Right atrium auricular region (tissue), 2 donors: ENCODE results near the gene LAMC1. TPM values are rescaled to one million over a fixed set of nuclear protein-coding genes. Genes with fewer than 3 reads are reported as not detected.
A peak's percentile ranks its signal among the peaks of the same experiment; 100 is the strongest.

Experiments
- DNase-seq: peaks from one replicate; pipeline ENCODE4 v3.0.0-alpha.2; 2019; ENCODE audit warnings: low spot score
- H3K27ac ChIP-seq, 2 donors: fragments of 200-600 bp; sonication (generic); 1 replicate in 1 of 2; 2 replicates in 1 of 2; pipeline ENCODE4 v1.5.1; 2016 to 2019
- H3K27me3 ChIP-seq, 2 donors: fragments of 200-600 bp; sonication (generic); one replicate each; pipeline versions ENCODE4 v1.5.1 to v1.6.0; 2017 to 2019
- H3K36me3 ChIP-seq: fragments of 200-600 bp; sonication (generic); one replicate; pipeline ENCODE4 v1.5.1; 2016
- H3K4me1 ChIP-seq, 2 donors: fragments of 200-600 bp; sonication (generic); one replicate each; pipeline versions ENCODE4 v1.5.1 to v1.6.0; 2017 to 2019
- H3K4me3 ChIP-seq, 2 donors: fragments of 200-600 bp; sonication (generic); 1 replicate in 1 of 2; 2 replicates in 1 of 2; pipeline ENCODE4 v1.5.1; 2017 to 2019; ENCODE audit warnings: mild to moderate bottlenecking in 1 of 2, moderate library complexity in 1 of 2
- H3K9me3 ChIP-seq, 2 donors: fragments of 200-600 bp; sonication (generic); one replicate each; pipeline ENCODE4 v1.5.1; 2019
- CTCF ChIP-seq, 2 donors: fragments of 200-600 bp; sonication (generic); IDR thresholded peaks; one replicate each; pipeline ENCODE4 v1.5.1; 2019; ENCODE audit warnings: antibody characterized with exemption in 2 of 2
- total RNA-seq, 2 donors: library from RNA; depleted of rRNA; stranded (reverse); fragments of >200 nt; gene quantifications; one replicate each; pipeline ENCODE4 v1.1.0, GENCODE V29; 2016

Gene LAMC1
- total RNA-seq, 2 donors from 2014 or later = 154 to 159 TPM

DNA sequence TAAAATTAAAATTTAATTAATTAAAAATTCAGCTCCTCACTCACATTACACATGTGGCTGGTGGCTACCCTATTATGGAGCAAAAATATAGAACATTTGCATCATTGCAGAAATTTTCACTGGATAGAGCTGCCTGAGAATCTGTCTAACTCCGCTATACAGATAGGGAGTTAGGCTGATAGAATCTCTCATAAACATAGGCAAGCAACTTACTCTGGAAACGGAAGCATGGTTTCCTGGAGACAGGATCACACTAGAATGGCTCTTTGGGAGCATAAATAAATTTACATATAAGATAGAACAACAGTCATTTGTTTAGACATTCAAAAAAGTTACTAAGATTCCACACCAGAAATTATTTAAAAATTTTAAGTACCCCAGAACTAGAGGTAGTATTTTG lies 150.6 kb downstream of the LAMC1 start:
- no peak for TF ChIP-seq CTCF (IDR thresholded peaks at IDR 0.05)
- Histone ChIP-seq H3K36me3 (no peaks in the 10 kb centered on the region), H3K4me1 (peaks cover 0 to 8% of the 10 kb centered on the region in 2 donors), H3K27ac (no peak overlapping the region), H3K4me3 (no peak overlapping the region), H3K27me3 (no peaks in the 10 kb centered on the region), H3K9me3 (no peaks in the 10 kb centered on the region)
- no peak for DNase-seq

- H3K27me3 ChIP-seq = no peaks in the 10 kb centered on the region
- H3K4me1 ChIP-seq = peaks cover 0 to 24% of the 10 kb centered on the region in 2 donors
- TF ChIP-seq CTCF (IDR thresholded peaks at IDR 0.05) = no peak
- no peak overlapping the region for H3K27ac ChIP-seq
- H3K9me3 ChIP-seq = no peaks in the 10 kb centered on the region
- DNase-seq = no peak
- no peaks in the 10 kb centered on the region for H3K36me3 ChIP-seq
- H3K4me3 ChIP-seq = no peak overlapping the region
Observed at GRCh38 chr1:183175631-183176030, 152.4 kb downstream of the LAMC1 start.

GRCh38 chr1:183178545-183178944 lies 155.3 kb downstream of the LAMC1 start:
- H3K27me3 ChIP-seq = no peaks in the 10 kb centered on the region
- no peaks in the 10 kb centered on the region for H3K36me3 ChIP-seq
- no peak for TF ChIP-seq CTCF (IDR thresholded peaks at IDR 0.05)
- H3K27ac ChIP-seq = peak overlapping the region in 1 of 2 donors; percentile 87
- no peak for DNase-seq
- H3K9me3 ChIP-seq = no peaks in the 10 kb centered on the region
- peaks cover 0 to 34% of the 10 kb centered on the region in 2 donors for H3K4me1 ChIP-seq
- H3K4me3 ChIP-seq = no peak overlapping the region

DNA sequence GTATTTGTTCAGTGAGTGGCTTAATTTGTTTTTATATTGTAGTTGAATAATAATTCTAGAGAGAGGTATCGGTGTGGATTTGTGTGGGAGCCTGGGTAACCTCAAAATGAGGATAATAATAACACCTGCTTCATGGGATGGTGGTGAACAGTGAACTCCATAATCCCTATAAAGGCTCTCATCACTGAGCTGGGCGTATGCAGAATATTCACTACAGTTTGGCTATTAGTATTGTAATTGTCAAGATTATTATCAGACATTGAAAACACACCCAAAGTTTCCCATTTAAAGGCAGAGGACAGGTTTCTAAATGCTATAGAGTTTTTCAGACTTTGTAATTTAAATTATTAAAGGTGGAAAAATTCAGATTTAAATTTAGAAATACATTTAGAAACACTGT lies 155.8 kb downstream of the LAMC1 start:
- TF ChIP-seq CTCF (IDR thresholded peaks at IDR 0.05) = no peak
- H3K36me3 ChIP-seq = no peaks in the 10 kb centered on the region
- no peak for DNase-seq

GRCh38 chr1:183180218-183180617 lies 157.0 kb downstream of the LAMC1 start:
- Histone ChIP-seq H3K4me1 (peaks cover 0 to 34% of the 10 kb centered on the region in 2 donors), H3K4me3 (no peak overlapping the region), H3K27me3 (no peaks in the 10 kb centered on the region), H3K36me3 (no peaks in the 10 kb centered on the region), H3K9me3 (no peaks in the 10 kb centered on the region), H3K27ac (peak overlapping the region; percentile 72 to 87)
- no peak for TF ChIP-seq CTCF (IDR thresholded peaks at IDR 0.05)
- no peak for DNase-seq

More for the DNA sequence above, 155.8 kb downstream of the LAMC1 start:
- H3K4me3 ChIP-seq = no peak overlapping the region
- H3K9me3 ChIP-seq = no peaks in the 10 kb centered on the region
- H3K4me1 ChIP-seq = peaks cover 0 to 34% of the 10 kb centered on the region in 2 donors
- no peaks in the 10 kb centered on the region for H3K27me3 ChIP-seq
- H3K27ac ChIP-seq = peak overlapping the region; percentile 72 to 87

DNA sequence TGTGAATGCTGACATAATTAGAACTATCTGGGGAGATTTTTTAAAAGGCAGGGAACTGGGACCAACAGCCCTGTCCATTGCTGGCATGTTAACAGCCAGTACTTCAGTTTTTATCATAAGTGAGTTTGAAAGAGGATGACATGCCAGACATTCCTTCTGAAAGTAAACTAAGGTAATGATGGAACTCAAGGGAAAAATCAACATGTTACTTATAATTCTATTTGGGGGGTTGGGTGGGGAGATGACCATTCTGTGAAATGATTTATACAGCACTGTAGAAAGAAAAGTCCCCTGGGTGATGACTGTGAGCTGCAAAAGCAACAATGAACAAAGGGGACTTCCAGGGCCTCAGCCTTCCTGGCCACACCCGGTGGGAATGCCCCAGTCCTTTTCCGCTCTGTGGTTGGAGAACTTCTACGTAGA lies 157.4 kb downstream of the LAMC1 start:
- H3K4me1 ChIP-seq = peaks cover 0 to 34% of the 10 kb centered on the region in 2 donors
- no peak overlapping the region for H3K4me3 ChIP-seq
- DNase-seq = peak; percentile 71

More for the DNA sequence above, 157.4 kb downstream of the LAMC1 start:
- H3K27me3 ChIP-seq = no peaks in the 10 kb centered on the region
- peak overlapping the region; percentile 72 to 87 for H3K27ac ChIP-seq
- no peak for TF ChIP-seq CTCF (IDR thresholded peaks at IDR 0.05)
- no peaks in the 10 kb centered on the region for H3K36me3 ChIP-seq
- H3K9me3 ChIP-seq = no peaks in the 10 kb centered on the region
